HL-60 (cell line): ENCODE measurements around the gene CNTRL.

ENCODE experiments used
- GABPA ChIP-seq: IDR thresholded peaks from 2 replicates; pipeline ENCODE4 v1.6.1; 2012; ENCODE audit warnings: low read depth
- POLR2AphosphoS5 ChIP-seq: IDR thresholded peaks from 2 replicates; pipeline ENCODE4 v1.6.1; 2012; ENCODE audit warnings: low read depth
- TF ChIP-seq, protein P1 (sequence below): IDR thresholded peaks from one replicate; pipeline ENCODE4 v1.5.1; 2011; ENCODE audit warnings: low read length, control low read depth, inconsistent platforms; ENCODE audit not compliant: insufficient read depth

DNA sequence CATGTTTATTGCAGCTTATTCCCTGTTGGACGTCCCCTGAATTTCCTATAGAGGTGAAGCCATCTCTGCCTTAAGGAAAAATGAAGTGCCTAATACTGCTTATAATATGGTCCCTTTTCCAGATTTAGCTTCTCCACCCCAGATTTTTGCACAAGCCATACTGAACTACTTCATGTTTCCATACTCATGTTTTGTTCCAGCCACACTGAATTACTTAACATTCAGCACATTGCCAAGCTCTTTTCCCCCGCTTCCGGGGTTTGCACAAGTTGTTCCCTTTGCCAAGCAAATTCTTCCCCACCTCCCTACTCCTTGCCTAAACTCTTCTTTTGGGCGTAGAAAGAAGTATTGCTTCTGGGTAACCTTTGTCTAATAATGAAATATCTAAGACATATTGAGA, 1.7 kb upstream of the CNTRL start:
- TF ChIP-seq, protein P1, sequence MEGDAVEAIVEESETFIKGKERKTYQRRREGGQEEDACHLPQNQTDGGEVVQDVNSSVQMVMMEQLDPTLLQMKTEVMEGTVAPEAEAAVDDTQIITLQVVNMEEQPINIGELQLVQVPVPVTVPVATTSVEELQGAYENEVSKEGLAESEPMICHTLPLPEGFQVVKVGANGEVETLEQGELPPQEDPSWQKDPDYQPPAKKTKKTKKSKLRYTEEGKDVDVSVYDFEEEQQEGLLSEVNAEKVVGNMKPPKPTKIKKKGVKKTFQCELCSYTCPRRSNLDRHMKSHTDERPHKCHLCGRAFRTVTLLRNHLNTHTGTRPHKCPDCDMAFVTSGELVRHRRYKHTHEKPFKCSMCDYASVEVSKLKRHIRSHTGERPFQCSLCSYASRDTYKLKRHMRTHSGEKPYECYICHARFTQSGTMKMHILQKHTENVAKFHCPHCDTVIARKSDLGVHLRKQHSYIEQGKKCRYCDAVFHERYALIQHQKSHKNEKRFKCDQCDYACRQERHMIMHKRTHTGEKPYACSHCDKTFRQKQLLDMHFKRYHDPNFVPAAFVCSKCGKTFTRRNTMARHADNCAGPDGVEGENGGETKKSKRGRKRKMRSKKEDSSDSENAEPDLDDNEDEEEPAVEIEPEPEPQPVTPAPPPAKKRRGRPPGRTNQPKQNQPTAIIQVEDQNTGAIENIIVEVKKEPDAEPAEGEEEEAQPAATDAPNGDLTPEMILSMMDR: no peak
- TF ChIP-seq POLR2AphosphoS5 (peak; percentile 68; the same call in 1 of the 2 replicates), GABPA (no peak)
